Inferior parietal cortex (tissue), 1 donor: ENCODE measurements around the gene SLC7A6OS.
"Not testable (repeated sequence)": the region's sequence is repeated elsewhere in the genome, so short reads cannot be mapped to it uniquely, and the experiment has no call there.

ENCODE experiments used
- DNase-seq: peaks from one replicate; pipeline ENCODE4 v3.0.0-alpha.2; 2016; ENCODE audit errors: extremely low spot score

SLC7A6OS gene

GRCh38 chr16:68298907-68299561 is 11.7 kb downstream of the SLC7A6OS start:
- DNase-seq = no peak

- no peak for DNase-seq
These were observed 12.4 kb downstream of the SLC7A6OS start for GRCh38 chr16:68298312-68298711.

- DNase-seq = no peak
These were observed 12.8 kb downstream of the SLC7A6OS start for GRCh38 chr16:68297908-68298307.

GRCh38 chr16:68296693-68297092 is 14.1 kb downstream of the SLC7A6OS start:
- no peak for DNase-seq

- DNase-seq = no peak
These were observed 14.5 kb downstream of the SLC7A6OS start for GRCh38 chr16:68296291-68296690.

- no peak for DNase-seq
These were observed 18.3 kb downstream of the SLC7A6OS start for GRCh38 chr16:68292425-68292824.

GRCh38 chr16:68291227-68291626 is 19.5 kb downstream of the SLC7A6OS start:
- DNase-seq = no peak

- DNase-seq = no peak
These were observed 20.3 kb downstream of the SLC7A6OS start for GRCh38 chr16:68290450-68290849.

GRCh38 chr16:68289621-68290329 is 21.0 kb downstream of the SLC7A6OS start:
- no peak for DNase-seq

- no peak for DNase-seq
These were observed 21.5 kb downstream of the SLC7A6OS start for GRCh38 chr16:68289202-68289601.

- DNase-seq = not testable (repeated sequence)
These were observed 21.9 kb downstream of the SLC7A6OS start for GRCh38 chr16:68288796-68289195.

GRCh38 chr16:68288252-68288650 is 22.5 kb downstream of the SLC7A6OS start:
- DNase-seq = no peak

GRCh38 chr16:68287276-68288251 is 23.2 kb downstream of the SLC7A6OS start:
- DNase-seq = no peak

GRCh38 chr16:68286153-68287074 is 24.3 kb downstream of the SLC7A6OS start:
- no peak for DNase-seq

- DNase-seq = no peak
These were observed 25.1 kb downstream of the SLC7A6OS start for GRCh38 chr16:68285683-68286082.

GRCh38 chr16:68284847-68285246 is 25.9 kb downstream of the SLC7A6OS start:
- no peak for DNase-seq

- DNase-seq = no peak
These were observed 26.7 kb downstream of the SLC7A6OS start for GRCh38 chr16:68283801-68284598.

- DNase-seq = no peak
These were observed 27.4 kb downstream of the SLC7A6OS start for GRCh38 chr16:68283346-68283745.

GRCh38 chr16:68282064-68282452 is 28.7 kb downstream of the SLC7A6OS start:
- no peak for DNase-seq

- DNase-seq = no peak
These were observed 29.2 kb downstream of the SLC7A6OS start for GRCh38 chr16:68281368-68282063.
